Prostate gland (tissue), 2 donors: ENCODE measurements around the gene REEP6. TPM values are rescaled to one million over a fixed set of nuclear protein-coding genes. Genes with fewer than 3 reads are reported as not detected.
A peak's percentile ranks its signal among the peaks of the same experiment; 100 is the strongest.

Source experiments
- DNase-seq: peaks from one replicate; pipeline ENCODE4 v3.0.0-alpha.2; 2019; ENCODE audit warnings: low spot score
- H3K27ac ChIP-seq, 2 donors: fragments of 200-600 bp; sonication (generic); 2 replicates each; pipeline ENCODE4 v1.5.1; 2017 to 2019
- H3K27me3 ChIP-seq: fragments of 200-600 bp; sonication (generic); replicated peaks from 2 replicates; pipeline ENCODE4 v1.5.1; 2019; ENCODE audit not compliant: insufficient read depth
- H3K36me3 ChIP-seq, 2 donors: fragments of 200-600 bp; sonication (generic); 1 replicate in 1 of 2; 2 replicates in 1 of 2; pipeline versions ENCODE4 v1.5.1 to v1.8.1; 2017 to 2019
- H3K4me1 ChIP-seq: fragments of 200-600 bp; sonication (generic); replicated peaks from 2 replicates; pipeline ENCODE4 v1.5.1; 2019
- H3K4me3 ChIP-seq, 2 donors: fragments of 200-600 bp; sonication (generic); 2 replicates each; pipeline ENCODE4 v1.5.1; 2017 to 2019
- H3K9me3 ChIP-seq: fragments of 200-600 bp; sonication (generic); 2 replicates; pipeline ENCODE4 v1.5.1; 2017
- POLR2A ChIP-seq: fragments of 450-650 bp; IDR thresholded peaks from one replicate; pipeline ENCODE4 v1.6.1; 2016; ENCODE audit warnings: antibody characterized with exemption, mild to moderate bottlenecking
- POLR2AphosphoS5 ChIP-seq: sonication (generic); formaldehyde crosslinking; IDR thresholded peaks from one replicate; pipeline ENCODE4 v1.6.1; 2017; ENCODE audit warnings: antibody characterized with exemption
- WGBS: methylation state at CpG from one replicate; pipeline ENCODE4 v1.1.5; 2018; 5-methylcytosine and 5-hydroxymethylcytosine counted together
- intact Hi-C: fragments of 100-400 bp; cut with DNase I; formaldehyde crosslinking; loops from one replicate; pipeline ENCODE4 v1.14.2; 2022
- total RNA-seq, 2 donors: library from RNA; depleted of rRNA; stranded (reverse); fragments of >200 nt; gene quantifications; one replicate each; pipeline ENCODE4 v1.1.0, GENCODE V29; 2016
- TF ChIP-seq, protein P1 (sequence below), 4 experiments: fragments of 200-600 bp in 2 of 4; fragments of 450-650 bp in 2 of 4; sonication (generic) in 2 of 4; IDR thresholded peaks; 1 replicate in 3 of 4; 2 replicates in 1 of 4; pipeline ENCODE4 v1.5.1; 2016 to 2019; ENCODE audit warnings: antibody characterized with exemption in 4 of 4, mild to moderate bottlenecking in 2 of 4, moderate library complexity in 2 of 4

The REEP6 gene
- total RNA-seq, 2 donors from 2014 or later: 61.9 to 349 TPM

DNA sequence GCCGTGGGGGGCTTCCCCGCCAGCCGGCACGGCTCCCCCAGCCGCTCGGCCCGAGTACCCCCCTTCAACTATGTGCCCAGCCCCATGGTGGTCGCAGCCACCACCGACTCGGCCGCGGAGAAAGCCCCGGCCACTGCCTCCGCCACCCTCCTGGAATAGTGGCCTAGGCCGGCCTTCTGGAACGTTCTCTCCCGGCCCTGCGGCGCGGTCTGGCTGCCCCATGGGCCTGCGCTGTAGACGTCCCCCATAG, 21.0 kb upstream of the REEP6 start:
- no peak for DNase-seq
- no peaks in the 10 kb centered on the region for H3K9me3 ChIP-seq
- intact Hi-C loops: no loop called here
- WGBS: 3% methylated on average over 5 of the region's 22 CpGs
- H3K36me3 ChIP-seq: no peaks in the 10 kb centered on the region
- TF ChIP-seq POLR2A: no peak
- no peak for TF ChIP-seq POLR2AphosphoS5
- TF ChIP-seq, protein P1, sequence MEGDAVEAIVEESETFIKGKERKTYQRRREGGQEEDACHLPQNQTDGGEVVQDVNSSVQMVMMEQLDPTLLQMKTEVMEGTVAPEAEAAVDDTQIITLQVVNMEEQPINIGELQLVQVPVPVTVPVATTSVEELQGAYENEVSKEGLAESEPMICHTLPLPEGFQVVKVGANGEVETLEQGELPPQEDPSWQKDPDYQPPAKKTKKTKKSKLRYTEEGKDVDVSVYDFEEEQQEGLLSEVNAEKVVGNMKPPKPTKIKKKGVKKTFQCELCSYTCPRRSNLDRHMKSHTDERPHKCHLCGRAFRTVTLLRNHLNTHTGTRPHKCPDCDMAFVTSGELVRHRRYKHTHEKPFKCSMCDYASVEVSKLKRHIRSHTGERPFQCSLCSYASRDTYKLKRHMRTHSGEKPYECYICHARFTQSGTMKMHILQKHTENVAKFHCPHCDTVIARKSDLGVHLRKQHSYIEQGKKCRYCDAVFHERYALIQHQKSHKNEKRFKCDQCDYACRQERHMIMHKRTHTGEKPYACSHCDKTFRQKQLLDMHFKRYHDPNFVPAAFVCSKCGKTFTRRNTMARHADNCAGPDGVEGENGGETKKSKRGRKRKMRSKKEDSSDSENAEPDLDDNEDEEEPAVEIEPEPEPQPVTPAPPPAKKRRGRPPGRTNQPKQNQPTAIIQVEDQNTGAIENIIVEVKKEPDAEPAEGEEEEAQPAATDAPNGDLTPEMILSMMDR (IDR thresholded peaks at IDR 0.05): no peak
- H3K27ac ChIP-seq: no peak overlapping the region
- peaks cover 22% of the 10 kb centered on the region for H3K4me1 ChIP-seq
- H3K27me3 ChIP-seq: peaks cover 38% of the 10 kb centered on the region
- H3K4me3 ChIP-seq: peak overlapping the region in 1 of 2 donors; percentile 19

DNA sequence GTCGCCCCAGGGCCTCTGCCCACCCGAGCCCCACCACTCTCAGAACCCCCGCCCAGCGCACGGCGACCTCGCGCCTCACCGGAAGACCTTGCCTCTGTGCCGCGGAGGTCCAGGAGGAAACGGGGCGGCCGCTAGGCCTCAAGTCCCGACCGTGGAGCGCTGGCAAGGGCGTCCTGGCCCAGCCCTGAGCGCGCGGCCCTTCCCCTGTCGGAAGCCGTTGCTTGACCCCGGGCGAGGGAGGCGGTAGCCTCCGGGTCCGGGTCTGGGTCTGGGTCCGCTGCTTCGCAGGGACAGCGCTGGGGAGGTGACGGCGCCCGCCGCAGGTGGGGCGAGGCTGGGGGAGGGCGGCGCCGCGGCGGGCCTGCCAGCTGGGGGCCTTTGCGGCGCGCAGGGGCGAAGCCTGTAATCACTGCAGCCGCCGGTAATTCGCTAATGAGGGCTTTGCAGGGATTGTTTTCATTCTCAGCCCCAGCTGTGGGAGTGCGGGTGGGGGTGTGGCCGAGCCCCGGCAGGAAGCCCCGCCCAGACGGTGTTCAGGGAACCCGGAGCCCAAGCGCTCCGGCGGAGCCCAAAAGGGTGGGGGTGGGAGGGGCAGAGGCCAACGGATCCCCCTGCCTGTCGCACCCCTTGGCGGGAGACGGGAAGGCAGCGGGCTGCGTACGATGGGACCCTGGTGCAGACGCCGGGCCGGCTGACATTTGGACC, 20.5 kb upstream of the REEP6 start:
- Histone ChIP-seq H3K36me3 (no peaks in the 10 kb centered on the region), H3K4me1 (peaks cover 22% of the 10 kb centered on the region), H3K4me3 (peak overlapping the region; percentile 14 to 19), H3K27ac (no peak overlapping the region), H3K27me3 (peaks cover 38% of the 10 kb centered on the region), H3K9me3 (no peaks in the 10 kb centered on the region)
- TF ChIP-seq, protein P1 (IDR thresholded peaks at IDR 0.05): no peak
- TF ChIP-seq POLR2A: no peak
- intact Hi-C loops: no loop called here
- DNase-seq: no peak
- under 1% methylated on average over 50 of the region's 67 CpGs for WGBS

DNA sequence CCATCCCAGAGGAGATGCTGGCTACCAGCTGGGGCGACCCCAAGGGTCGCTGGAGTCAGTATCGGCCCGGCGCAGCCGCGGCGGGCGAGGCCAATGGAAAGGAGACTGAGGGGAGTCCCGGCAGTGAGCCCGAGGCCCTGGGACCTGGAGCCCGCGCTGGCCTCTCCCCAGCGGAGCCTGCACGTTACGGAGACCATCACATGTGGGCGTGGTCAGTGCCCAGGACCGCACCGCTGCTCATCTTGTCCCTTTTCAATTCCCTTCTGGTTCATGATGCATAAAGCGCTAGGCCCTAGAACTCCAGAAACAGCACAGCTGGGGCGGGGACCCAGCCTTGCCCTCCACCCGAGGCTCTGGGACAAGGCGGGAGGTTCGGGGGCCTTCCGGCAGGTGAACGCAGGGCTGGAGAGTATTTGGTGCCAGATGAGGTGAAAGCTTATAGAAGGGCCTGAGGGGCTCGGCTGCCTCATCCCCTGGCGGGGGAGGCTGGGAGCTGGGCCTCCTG, 19.9 kb upstream of the REEP6 start:
- Histone ChIP-seq H3K27me3 (peaks cover 38% of the 10 kb centered on the region), H3K9me3 (no peaks in the 10 kb centered on the region), H3K27ac (no peak overlapping the region), H3K4me1 (peaks cover 22% of the 10 kb centered on the region), H3K4me3 (peak overlapping the region in 1 of 2 donors; percentile 19), H3K36me3 (no peaks in the 10 kb centered on the region)
- intact Hi-C loops: no loop called here
- no peak for DNase-seq
- WGBS: 5% methylated on average over 26 of the region's 28 CpGs
- TF ChIP-seq, protein P1 (IDR thresholded peaks at IDR 0.05): no peak
- TF ChIP-seq POLR2AphosphoS5 (no peak), POLR2A (no peak)

DNA sequence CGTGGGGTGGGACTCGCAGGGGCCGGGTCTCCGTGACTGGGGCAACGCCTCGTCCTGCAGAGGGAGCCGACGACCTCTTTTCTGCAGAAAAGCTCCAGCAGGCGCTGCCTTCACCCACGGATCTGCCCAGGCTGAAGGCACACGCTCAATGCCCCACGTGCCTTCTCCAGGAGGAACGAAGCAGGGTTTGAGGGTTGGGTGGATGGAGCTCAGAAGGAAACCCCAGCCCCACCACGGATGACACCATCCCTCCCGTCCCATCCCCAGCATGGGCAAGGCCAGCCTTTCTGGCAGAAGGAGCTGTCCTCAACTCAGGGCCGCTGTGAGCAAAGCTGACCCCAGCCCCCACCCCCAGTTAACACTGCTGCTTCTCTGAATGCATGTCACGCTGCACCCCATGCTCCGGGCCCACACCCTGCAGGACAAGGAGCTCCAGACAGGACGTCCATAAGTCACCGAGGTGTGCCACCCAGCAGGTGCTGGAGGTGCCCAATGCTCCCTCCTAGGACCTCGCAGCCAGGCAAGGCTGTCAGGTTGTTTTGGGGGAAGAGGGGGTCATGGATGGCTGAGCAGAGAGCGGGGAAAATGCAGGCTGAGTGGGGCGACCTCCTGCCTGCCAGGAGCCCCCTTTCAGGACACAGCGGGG, 19.3 kb upstream of the REEP6 start:
- intact Hi-C loops: no loop called here
- Histone ChIP-seq H3K27me3 (peaks cover 36% of the 10 kb centered on the region), H3K36me3 (no peaks in the 10 kb centered on the region), H3K4me1 (peaks cover 22% of the 10 kb centered on the region), H3K27ac (no peak overlapping the region), H3K4me3 (no peak overlapping the region), H3K9me3 (no peaks in the 10 kb centered on the region)
- no peak for TF ChIP-seq POLR2A
- no peak for TF ChIP-seq POLR2AphosphoS5
- TF ChIP-seq, protein P1 (IDR thresholded peaks at IDR 0.05): no peak
- 22% methylated on average over 24 of the region's 24 CpGs for WGBS
- no peak for DNase-seq
